Measurements from ENCODE around the gene ARHGAP12.

The ARHGAP12 gene

GRCh38 chr10:31961277-31962074 lies 32.8 kb upstream of the ARHGAP12 start:
- Histone ChIP-seq H3K4me3 (ENCODE audit: low read length in 2 of 2) (no peak overlapping the region), H3K36me3 (ENCODE audit: control insufficient read depth in 2 of 2, insufficient read depth in 2 of 2, low read length in 2 of 2) (no peaks in the 10 kb centered on the region), H3K27ac (ENCODE audit: low read length) (no peak overlapping the region), H3K27me3 (ENCODE audit: control insufficient read depth in 1 of 2, insufficient read depth in 2 of 2, low read length in 2 of 2) (no peaks in the 10 kb centered on the region), H3K9ac (ENCODE audit: low read length in 2 of 2) (no peak overlapping the region), H3K9me3 (ENCODE audit: control insufficient read depth in 2 of 2, low read length in 2 of 2) (no peaks in the 10 kb centered on the region), H3K4me1 (ENCODE audit: control insufficient read depth, insufficient read depth, low read length) (no peaks in the 10 kb centered on the region)

GRCh38 chr10:31959461-31960173 lies 31.0 kb upstream of the ARHGAP12 start:
- Histone ChIP-seq H3K27ac (ENCODE audit: low read length) (no peak overlapping the region), H3K4me1 (ENCODE audit: control insufficient read depth, insufficient read depth, low read length) (no peaks in the 10 kb centered on the region), H3K27me3 (ENCODE audit: control insufficient read depth in 1 of 2, insufficient read depth in 2 of 2, low read length in 2 of 2) (no peaks in the 10 kb centered on the region), H3K36me3 (ENCODE audit: control insufficient read depth in 2 of 2, insufficient read depth in 2 of 2, low read length in 2 of 2) (no peaks in the 10 kb centered on the region), H3K9ac (ENCODE audit: low read length in 2 of 2) (no peak overlapping the region), H3K9me3 (ENCODE audit: control insufficient read depth in 2 of 2, low read length in 2 of 2) (peaks cover 0 to 4% of the 10 kb centered on the region in 2 donors), H3K4me3 (ENCODE audit: low read length in 2 of 2) (no peak overlapping the region)

- Histone ChIP-seq H3K27ac (ENCODE audit: low read length) (no peak overlapping the region), H3K4me3 (ENCODE audit: low read length in 2 of 2) (no peak overlapping the region), H3K36me3 (ENCODE audit: control insufficient read depth in 2 of 2, insufficient read depth in 2 of 2, low read length in 2 of 2) (no peaks in the 10 kb centered on the region), H3K4me1 (ENCODE audit: control insufficient read depth, insufficient read depth, low read length) (no peaks in the 10 kb centered on the region), H3K9ac (ENCODE audit: low read length in 2 of 2) (no peak overlapping the region), H3K9me3 (ENCODE audit: control insufficient read depth in 2 of 2, low read length in 2 of 2) (peaks cover 0 to 4% of the 10 kb centered on the region in 2 donors), H3K27me3 (ENCODE audit: control insufficient read depth in 1 of 2, insufficient read depth in 2 of 2, low read length in 2 of 2) (no peaks in the 10 kb centered on the region)
Observed at GRCh38 chr10:31958856-31959255, 30.2 kb upstream of the ARHGAP12 start.

- Histone ChIP-seq H3K9ac (ENCODE audit: low read length in 2 of 2) (no peak overlapping the region), H3K4me3 (ENCODE audit: low read length in 2 of 2) (no peak overlapping the region), H3K27me3 (ENCODE audit: control insufficient read depth in 1 of 2, insufficient read depth in 2 of 2, low read length in 2 of 2) (no peaks in the 10 kb centered on the region), H3K4me1 (ENCODE audit: control insufficient read depth, insufficient read depth, low read length) (no peaks in the 10 kb centered on the region), H3K27ac (ENCODE audit: low read length) (no peak overlapping the region), H3K36me3 (ENCODE audit: control insufficient read depth in 2 of 2, insufficient read depth in 2 of 2, low read length in 2 of 2) (no peaks in the 10 kb centered on the region), H3K9me3 (ENCODE audit: control insufficient read depth in 2 of 2, low read length in 2 of 2) (peaks cover 0 to 4% of the 10 kb centered on the region in 2 donors)
Observed at GRCh38 chr10:31956200-31956946, 27.7 kb upstream of the ARHGAP12 start.

GRCh38 chr10:31954410-31955191 lies 26.0 kb upstream of the ARHGAP12 start:
- Histone ChIP-seq H3K36me3 (ENCODE audit: control insufficient read depth in 2 of 2, insufficient read depth in 2 of 2, low read length in 2 of 2) (no peaks in the 10 kb centered on the region), H3K9me3 (ENCODE audit: control insufficient read depth in 2 of 2, low read length in 2 of 2) (peaks cover 0 to 4% of the 10 kb centered on the region in 2 donors), H3K9ac (ENCODE audit: low read length in 2 of 2) (no peak overlapping the region), H3K4me1 (ENCODE audit: control insufficient read depth, insufficient read depth, low read length) (no peaks in the 10 kb centered on the region), H3K27me3 (ENCODE audit: control insufficient read depth in 1 of 2, insufficient read depth in 2 of 2, low read length in 2 of 2) (no peaks in the 10 kb centered on the region), H3K4me3 (ENCODE audit: low read length in 2 of 2) (no peak overlapping the region), H3K27ac (ENCODE audit: low read length) (no peak overlapping the region)

- Histone ChIP-seq H3K27me3 (ENCODE audit: control insufficient read depth in 1 of 2, insufficient read depth in 2 of 2, low read length in 2 of 2) (no peaks in the 10 kb centered on the region), H3K9ac (ENCODE audit: low read length in 2 of 2) (no peak overlapping the region), H3K27ac (ENCODE audit: low read length) (no peak overlapping the region), H3K4me3 (ENCODE audit: low read length in 2 of 2) (no peak overlapping the region), H3K36me3 (ENCODE audit: control insufficient read depth in 2 of 2, insufficient read depth in 2 of 2, low read length in 2 of 2) (no peaks in the 10 kb centered on the region), H3K4me1 (ENCODE audit: control insufficient read depth, insufficient read depth, low read length) (no peaks in the 10 kb centered on the region), H3K9me3 (ENCODE audit: control insufficient read depth in 2 of 2, low read length in 2 of 2) (peaks cover 0 to 4% of the 10 kb centered on the region in 2 donors)
Observed at GRCh38 chr10:31953480-31953879, 24.8 kb upstream of the ARHGAP12 start.

GRCh38 chr10:31953080-31953479 lies 24.4 kb upstream of the ARHGAP12 start:
- H3K9me3 ChIP-seq (ENCODE audit: control insufficient read depth in 2 of 2, low read length in 2 of 2) = peaks cover 0 to 4% of the 10 kb centered on the region in 2 donors
- H3K4me3 ChIP-seq (ENCODE audit: low read length in 2 of 2) = no peak overlapping the region
- H3K27ac ChIP-seq (ENCODE audit: low read length) = no peak overlapping the region
- no peaks in the 10 kb centered on the region for H3K36me3 ChIP-seq (ENCODE audit: control insufficient read depth in 2 of 2, insufficient read depth in 2 of 2, low read length in 2 of 2)
- no peaks in the 10 kb centered on the region for H3K4me1 ChIP-seq (ENCODE audit: control insufficient read depth, insufficient read depth, low read length)
- no peak overlapping the region for H3K9ac ChIP-seq (ENCODE audit: low read length in 2 of 2)
- no peaks in the 10 kb centered on the region for H3K27me3 ChIP-seq (ENCODE audit: control insufficient read depth in 1 of 2, insufficient read depth in 2 of 2, low read length in 2 of 2)

GRCh38 chr10:31952066-31952465 lies 23.4 kb upstream of the ARHGAP12 start:
- Histone ChIP-seq H3K36me3 (ENCODE audit: control insufficient read depth in 2 of 2, insufficient read depth in 2 of 2, low read length in 2 of 2) (no peaks in the 10 kb centered on the region), H3K9me3 (ENCODE audit: control insufficient read depth in 2 of 2, low read length in 2 of 2) (peaks cover 0 to 4% of the 10 kb centered on the region in 2 donors), H3K27me3 (ENCODE audit: control insufficient read depth in 1 of 2, insufficient read depth in 2 of 2, low read length in 2 of 2) (no peaks in the 10 kb centered on the region), H3K9ac (ENCODE audit: low read length in 2 of 2) (no peak overlapping the region), H3K4me1 (ENCODE audit: control insufficient read depth, insufficient read depth, low read length) (peaks cover 4% of the 10 kb centered on the region), H3K27ac (ENCODE audit: low read length) (no peak overlapping the region), H3K4me3 (ENCODE audit: low read length in 2 of 2) (no peak overlapping the region)

- H3K9me3 ChIP-seq (ENCODE audit: control insufficient read depth in 2 of 2, low read length in 2 of 2) = no peaks in the 10 kb centered on the region
- H3K9ac ChIP-seq (ENCODE audit: low read length in 2 of 2) = no peak overlapping the region
- no peak overlapping the region for H3K27ac ChIP-seq (ENCODE audit: low read length)
- H3K4me3 ChIP-seq (ENCODE audit: low read length in 2 of 2) = no peak overlapping the region
- no peaks in the 10 kb centered on the region for H3K36me3 ChIP-seq (ENCODE audit: control insufficient read depth in 2 of 2, insufficient read depth in 2 of 2, low read length in 2 of 2)
- peaks cover 4% of the 10 kb centered on the region for H3K4me1 ChIP-seq (ENCODE audit: control insufficient read depth, insufficient read depth, low read length)
- no peaks in the 10 kb centered on the region for H3K27me3 ChIP-seq (ENCODE audit: control insufficient read depth in 1 of 2, insufficient read depth in 2 of 2, low read length in 2 of 2)
Observed at GRCh38 chr10:31949266-31949665, 20.6 kb upstream of the ARHGAP12 start.

GRCh38 chr10:31948021-31948420 lies 19.4 kb upstream of the ARHGAP12 start:
- no peaks in the 10 kb centered on the region for H3K27me3 ChIP-seq (ENCODE audit: control insufficient read depth in 1 of 2, insufficient read depth in 2 of 2, low read length in 2 of 2)
- H3K4me1 ChIP-seq (ENCODE audit: control insufficient read depth, insufficient read depth, low read length) = peaks cover 4% of the 10 kb centered on the region
- H3K9me3 ChIP-seq (ENCODE audit: control insufficient read depth in 2 of 2, low read length in 2 of 2) = no peaks in the 10 kb centered on the region
- H3K4me3 ChIP-seq (ENCODE audit: low read length in 2 of 2) = peak overlapping the region; percentile 39 to 58
- peak overlapping the region; percentile 5 to 37 for H3K9ac ChIP-seq (ENCODE audit: low read length in 2 of 2)
- H3K27ac ChIP-seq (ENCODE audit: low read length) = no peak overlapping the region
- no peaks in the 10 kb centered on the region for H3K36me3 ChIP-seq (ENCODE audit: control insufficient read depth in 2 of 2, insufficient read depth in 2 of 2, low read length in 2 of 2)
